ENCODE results near the gene F2RL2. TPM values are rescaled to one million over a fixed set of nuclear protein-coding genes. Genes with fewer than 3 reads are reported as not detected.

F2RL2 gene
- total RNA-seq, 1 experiment from 2014 or later = 0.13 TPM

GRCh38 chr5:76617229-76617628, 6.0 kb downstream of the F2RL2 start:
- TF ChIP-seq POLR2AphosphoS5 (IDR thresholded peaks at IDR 0.05; ENCODE audit: low read depth, low read length) (no peak), CTCF (IDR thresholded peaks at IDR 0.05) (no peak)
- TF ChIP-seq, protein P1, sequence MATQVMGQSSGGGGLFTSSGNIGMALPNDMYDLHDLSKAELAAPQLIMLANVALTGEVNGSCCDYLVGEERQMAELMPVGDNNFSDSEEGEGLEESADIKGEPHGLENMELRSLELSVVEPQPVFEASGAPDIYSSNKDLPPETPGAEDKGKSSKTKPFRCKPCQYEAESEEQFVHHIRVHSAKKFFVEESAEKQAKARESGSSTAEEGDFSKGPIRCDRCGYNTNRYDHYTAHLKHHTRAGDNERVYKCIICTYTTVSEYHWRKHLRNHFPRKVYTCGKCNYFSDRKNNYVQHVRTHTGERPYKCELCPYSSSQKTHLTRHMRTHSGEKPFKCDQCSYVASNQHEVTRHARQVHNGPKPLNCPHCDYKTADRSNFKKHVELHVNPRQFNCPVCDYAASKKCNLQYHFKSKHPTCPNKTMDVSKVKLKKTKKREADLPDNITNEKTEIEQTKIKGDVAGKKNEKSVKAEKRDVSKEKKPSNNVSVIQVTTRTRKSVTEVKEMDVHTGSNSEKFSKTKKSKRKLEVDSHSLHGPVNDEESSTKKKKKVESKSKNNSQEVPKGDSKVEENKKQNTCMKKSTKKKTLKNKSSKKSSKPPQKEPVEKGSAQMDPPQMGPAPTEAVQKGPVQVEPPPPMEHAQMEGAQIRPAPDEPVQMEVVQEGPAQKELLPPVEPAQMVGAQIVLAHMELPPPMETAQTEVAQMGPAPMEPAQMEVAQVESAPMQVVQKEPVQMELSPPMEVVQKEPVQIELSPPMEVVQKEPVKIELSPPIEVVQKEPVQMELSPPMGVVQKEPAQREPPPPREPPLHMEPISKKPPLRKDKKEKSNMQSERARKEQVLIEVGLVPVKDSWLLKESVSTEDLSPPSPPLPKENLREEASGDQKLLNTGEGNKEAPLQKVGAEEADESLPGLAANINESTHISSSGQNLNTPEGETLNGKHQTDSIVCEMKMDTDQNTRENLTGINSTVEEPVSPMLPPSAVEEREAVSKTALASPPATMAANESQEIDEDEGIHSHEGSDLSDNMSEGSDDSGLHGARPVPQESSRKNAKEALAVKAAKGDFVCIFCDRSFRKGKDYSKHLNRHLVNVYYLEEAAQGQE (IDR thresholded peaks at IDR 0.05; ENCODE audit: insufficient read depth in 1 of 2, low read depth in 2 of 2, low read length in 1 of 2) = no peak
- ATAC-seq = peak; percentile 74; the same call in 1 of the 2 replicates
- no TSS peak for BruUV-seq (replicated peaks)
- intact Hi-C loops (cut with micrococcal nuclease; ENCODE audit: unreplicated experiment) = no loop called here
- DNase-seq (ENCODE audit: low read depth, low spot score) = no peak
- H3K4me3 ChIP-seq (ENCODE audit: low read depth in 2 of 2, low read length in 2 of 2) = no peak overlapping the region
- CTCF ChIA-PET = no interaction called here
- in situ Hi-C loops (cut with HindIII; ENCODE audit: low pct_unique_long_range_greater_than_20kb, low sequenced_read_pairs) = no loop called here
- no peaks in the 10 kb centered on the region for H3K9me3 ChIP-seq (ENCODE audit: control insufficient read depth, insufficient read depth, low read depth, low read length)
- POLR2A ChIA-PET = no interaction called here
- H3K36me3 ChIP-seq (ENCODE audit: control insufficient read depth, insufficient read depth, low read length) = no peaks in the 10 kb centered on the region
- no peaks in the 10 kb centered on the region for H3K27me3 ChIP-seq (ENCODE audit: control insufficient read depth, insufficient read depth, low read length)
- no peak overlapping the region for H3K27ac ChIP-seq (ENCODE audit: low read length)
- no peaks in the 10 kb centered on the region for H3K4me1 ChIP-seq (ENCODE audit: control insufficient read depth, insufficient read depth, low read length)

DNA sequence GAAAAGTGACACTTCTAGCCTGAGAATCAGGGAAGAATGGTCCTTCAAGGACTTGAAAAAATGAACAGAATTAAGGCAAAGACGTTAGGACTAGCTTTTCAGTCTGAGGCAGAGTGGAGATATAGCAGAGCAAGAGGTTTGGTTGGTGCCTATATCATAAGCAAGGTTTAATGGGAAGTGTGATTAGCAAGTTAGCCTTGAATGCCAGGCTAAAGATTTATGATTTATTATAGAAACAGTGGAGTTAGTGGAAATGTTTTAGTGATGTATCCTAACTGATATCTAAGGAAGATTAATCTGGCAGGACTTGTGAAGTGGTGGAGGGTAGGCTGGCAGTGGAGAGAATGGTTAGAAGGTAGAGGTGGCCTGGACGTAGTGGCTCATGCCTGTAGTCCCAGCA, 7.0 kb downstream of the F2RL2 start:
- H3K36me3 ChIP-seq (ENCODE audit: control insufficient read depth, insufficient read depth, low read length) = no peaks in the 10 kb centered on the region
- no peak for ATAC-seq
- POLR2A ChIA-PET = no interaction called here
- H3K27me3 ChIP-seq (ENCODE audit: control insufficient read depth, insufficient read depth, low read length) = no peaks in the 10 kb centered on the region
- H3K4me3 ChIP-seq (ENCODE audit: low read depth in 2 of 2, low read length in 2 of 2) = no peak overlapping the region
- no peak for TF ChIP-seq SIN3A (IDR thresholded peaks at IDR 0.05; ENCODE audit: borderline replicate concordance, insufficient read depth, low read depth, low read length)
- CTCF ChIA-PET = no interaction called here
- DNase-seq (ENCODE audit: low read depth, low spot score) = no peak
- BruUV-seq (replicated peaks) = no TSS peak
- no peak overlapping the region for H3K27ac ChIP-seq (ENCODE audit: low read length)
- no peaks in the 10 kb centered on the region for H3K4me1 ChIP-seq (ENCODE audit: control insufficient read depth, insufficient read depth, low read length)
- intact Hi-C loops (cut with micrococcal nuclease; ENCODE audit: unreplicated experiment) (no loop called here), in situ Hi-C loops (cut with HindIII; ENCODE audit: low pct_unique_long_range_greater_than_20kb, low sequenced_read_pairs) (no loop called here)
- no peaks in the 10 kb centered on the region for H3K9me3 ChIP-seq (ENCODE audit: control insufficient read depth, insufficient read depth, low read depth, low read length)

DNA sequence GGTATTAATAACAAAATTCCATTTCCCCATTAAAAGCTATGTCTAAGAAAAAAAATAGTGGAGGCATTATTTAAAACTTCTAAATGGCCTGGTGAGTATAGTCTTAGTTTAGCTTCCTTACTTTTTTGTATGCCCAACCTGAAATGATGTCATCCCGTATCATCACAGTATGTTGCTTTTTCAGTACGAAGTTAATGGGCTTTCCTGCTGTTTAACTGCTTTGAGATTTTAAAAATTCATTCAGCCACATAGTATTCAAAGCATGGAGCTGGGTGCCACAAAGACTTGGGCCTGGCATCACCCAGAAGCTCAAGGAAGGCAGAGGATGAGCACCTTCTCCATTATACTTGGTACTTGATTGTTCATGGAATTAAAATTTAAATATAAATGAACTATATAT, 7.4 kb downstream of the F2RL2 start:
- DNase-seq (ENCODE audit: low read depth, low spot score) = no peak
- no peak overlapping the region for H3K27ac ChIP-seq (ENCODE audit: low read length)
- TF ChIP-seq TCF7L2 (IDR thresholded peaks at IDR 0.05; ENCODE audit: low read depth, low read length) = no peak
- no peak for TF ChIP-seq POLR2AphosphoS5 (IDR thresholded peaks at IDR 0.05; ENCODE audit: low read depth, low read length)
- no peak for TF ChIP-seq SIN3A (IDR thresholded peaks at IDR 0.05; ENCODE audit: borderline replicate concordance, insufficient read depth, low read depth, low read length)
- TF ChIP-seq, protein P1 (IDR thresholded peaks at IDR 0.05; ENCODE audit: insufficient read depth in 1 of 2, low read depth in 2 of 2, low read length in 1 of 2) = no peak
- no peak for TF ChIP-seq CTCF (IDR thresholded peaks at IDR 0.05)
- intact Hi-C loops (cut with micrococcal nuclease; ENCODE audit: unreplicated experiment) = no loop called here
- H3K27me3 ChIP-seq (ENCODE audit: control insufficient read depth, insufficient read depth, low read length) = no peaks in the 10 kb centered on the region
- H3K4me1 ChIP-seq (ENCODE audit: control insufficient read depth, insufficient read depth, low read length) = no peaks in the 10 kb centered on the region
- in situ Hi-C loops (cut with HindIII; ENCODE audit: low pct_unique_long_range_greater_than_20kb, low sequenced_read_pairs) = no loop called here
- ChIA-PET CTCF (no interaction called here), POLR2A (no interaction called here)
- ATAC-seq = no peak
- BruUV-seq (replicated peaks) = no TSS peak
- no peak overlapping the region for H3K4me3 ChIP-seq (ENCODE audit: low read depth in 2 of 2, low read length in 2 of 2)
- no peaks in the 10 kb centered on the region for H3K9me3 ChIP-seq (ENCODE audit: control insufficient read depth, insufficient read depth, low read depth, low read length)
- H3K36me3 ChIP-seq (ENCODE audit: control insufficient read depth, insufficient read depth, low read length) = no peaks in the 10 kb centered on the region
